Measurements from ENCODE around the gene DDX28. TPM values are rescaled to one million over a fixed set of nuclear protein-coding genes. Genes with fewer than 3 reads are reported as not detected.

The DDX28 gene, protein sequence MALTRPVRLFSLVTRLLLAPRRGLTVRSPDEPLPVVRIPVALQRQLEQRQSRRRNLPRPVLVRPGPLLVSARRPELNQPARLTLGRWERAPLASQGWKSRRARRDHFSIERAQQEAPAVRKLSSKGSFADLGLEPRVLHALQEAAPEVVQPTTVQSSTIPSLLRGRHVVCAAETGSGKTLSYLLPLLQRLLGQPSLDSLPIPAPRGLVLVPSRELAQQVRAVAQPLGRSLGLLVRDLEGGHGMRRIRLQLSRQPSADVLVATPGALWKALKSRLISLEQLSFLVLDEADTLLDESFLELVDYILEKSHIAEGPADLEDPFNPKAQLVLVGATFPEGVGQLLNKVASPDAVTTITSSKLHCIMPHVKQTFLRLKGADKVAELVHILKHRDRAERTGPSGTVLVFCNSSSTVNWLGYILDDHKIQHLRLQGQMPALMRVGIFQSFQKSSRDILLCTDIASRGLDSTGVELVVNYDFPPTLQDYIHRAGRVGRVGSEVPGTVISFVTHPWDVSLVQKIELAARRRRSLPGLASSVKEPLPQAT
- 14.2 and 16.0 TPM in 2 replicates for total RNA-seq (2021)
- percentile 73 among the genes with signal in this experiment for Bru-seq, nascent RNA
- BruChase-seq, experiment 1, labeled RNA remaining after a 2-hour chase: percentile 75 among the genes with signal in this experiment
- BruChase-seq, experiment 2, labeled RNA remaining after a 6-hour chase: percentile 46 among the genes with signal in this experiment
- long read RNA-seq, transcript DDX28-201 (1 exons, 2,169 nt): major isoform, 44 of 44 reads
- long read RNA-seq, partial matches to known transcripts: 0 of 44 reads
- long read RNA-seq, other reads (novel, unspliced or antisense): 0 of 44 reads

DNA sequence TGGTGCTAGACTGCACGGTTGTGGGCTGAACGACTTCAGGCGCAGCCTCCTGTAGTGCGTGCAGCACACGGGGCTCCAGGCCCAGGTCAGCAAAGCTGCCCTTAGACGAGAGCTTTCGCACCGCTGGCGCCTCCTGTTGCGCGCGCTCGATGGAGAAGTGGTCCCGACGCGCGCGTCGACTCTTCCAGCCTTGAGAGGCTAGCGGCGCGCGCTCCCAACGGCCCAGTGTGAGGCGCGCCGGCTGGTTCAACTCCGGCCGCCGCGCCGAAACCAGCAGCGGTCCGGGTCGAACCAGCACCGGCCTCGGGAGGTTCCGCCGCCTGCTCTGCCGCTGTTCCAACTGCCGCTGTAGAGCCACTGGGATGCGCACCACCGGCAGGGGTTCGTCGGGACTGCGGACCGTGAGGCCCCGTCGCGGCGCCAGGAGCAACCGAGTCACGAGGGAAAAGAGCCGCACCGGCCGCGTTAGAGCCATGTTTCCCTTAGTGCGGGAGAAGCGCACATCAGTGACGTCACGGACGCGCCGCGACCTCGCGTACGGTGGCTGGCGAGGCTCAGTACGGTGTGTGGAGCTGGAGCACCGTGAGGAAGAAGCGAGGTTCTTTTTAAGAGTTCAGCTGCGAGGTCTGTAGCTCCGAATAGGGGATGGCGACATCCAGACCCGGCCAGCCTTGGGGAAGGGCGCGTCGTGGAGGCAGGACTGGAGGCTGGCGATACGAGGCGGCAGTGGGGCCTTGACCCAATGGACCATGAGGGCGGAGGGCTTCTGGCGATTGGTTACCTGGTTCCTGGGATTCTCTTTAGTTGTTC lies at the start of gene DDX28, which contains the start of gene DUS2:
Gene DDX28, minus strand, starts transcription at position 505 of the 810 bp plus-strand sequence. Its CDS starts 30 bp downstream, at position 475.
Gene DUS2, plus strand, starts transcription at position 557 of the 810 bp plus-strand sequence. CDS start 14,740 bp downstream, outside the sequence.
- Histone ChIP-seq H3K27ac (ENCODE audit: low read depth, low read length, poor library complexity, severe bottlenecking) (peak within 1 kb of the TSS; percentile 86), H3K36me3 (ENCODE audit: insufficient read depth, low read length, poor library complexity, severe bottlenecking) (peaks cover 11% of the 10 kb centered on the region), H3K9me3 (ENCODE audit: low read depth, low read length, poor library complexity, severe bottlenecking) (no peaks in the 10 kb centered on the region), H3K4me3 (ENCODE audit: low read depth, low read length, poor library complexity, severe bottlenecking) (peak within 1 kb of the TSS; percentile 87), H3K27me3 (replicated peaks; ENCODE audit: insufficient read depth, low read depth, low read length, poor library complexity) (no peaks in the 10 kb centered on the region), H3K4me1 (ENCODE audit: insufficient read depth, low read length, poor library complexity, severe bottlenecking) (peaks cover 11% of the 10 kb centered on the region)
- ChIA-PET POLR2A (ENCODE audit: low non-redundant PET) (no interaction called here), CTCF (interaction anchor here (0.7 to 2.0 kb wide), 3 partner anchors 12 to 309 kb away, joined by 3 to 7 read pairs (median 3); no protein-coding TSS in a partner anchor)
- BruUV-seq (replicated peaks): TSS peak; percentile 74
- intact Hi-C loops (cut with micrococcal nuclease; ENCODE audit: unreplicated experiment): no loop called here
- no peak for TF ChIP-seq EZH2 (IDR thresholded peaks at IDR 0.05; ENCODE audit: borderline replicate concordance, low read depth, low read length, poor library complexity, severe bottlenecking)
- TF ChIP-seq, protein P1, sequence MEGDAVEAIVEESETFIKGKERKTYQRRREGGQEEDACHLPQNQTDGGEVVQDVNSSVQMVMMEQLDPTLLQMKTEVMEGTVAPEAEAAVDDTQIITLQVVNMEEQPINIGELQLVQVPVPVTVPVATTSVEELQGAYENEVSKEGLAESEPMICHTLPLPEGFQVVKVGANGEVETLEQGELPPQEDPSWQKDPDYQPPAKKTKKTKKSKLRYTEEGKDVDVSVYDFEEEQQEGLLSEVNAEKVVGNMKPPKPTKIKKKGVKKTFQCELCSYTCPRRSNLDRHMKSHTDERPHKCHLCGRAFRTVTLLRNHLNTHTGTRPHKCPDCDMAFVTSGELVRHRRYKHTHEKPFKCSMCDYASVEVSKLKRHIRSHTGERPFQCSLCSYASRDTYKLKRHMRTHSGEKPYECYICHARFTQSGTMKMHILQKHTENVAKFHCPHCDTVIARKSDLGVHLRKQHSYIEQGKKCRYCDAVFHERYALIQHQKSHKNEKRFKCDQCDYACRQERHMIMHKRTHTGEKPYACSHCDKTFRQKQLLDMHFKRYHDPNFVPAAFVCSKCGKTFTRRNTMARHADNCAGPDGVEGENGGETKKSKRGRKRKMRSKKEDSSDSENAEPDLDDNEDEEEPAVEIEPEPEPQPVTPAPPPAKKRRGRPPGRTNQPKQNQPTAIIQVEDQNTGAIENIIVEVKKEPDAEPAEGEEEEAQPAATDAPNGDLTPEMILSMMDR (conservative IDR thresholded peaks at IDR 0.05; ENCODE audit: low read depth, low read length): no peak
- DNase-seq (ENCODE audit: low spot score): peak; percentile 95

- peaks cover 5% of the 10 kb centered on the region for H3K4me1 ChIP-seq (ENCODE audit: insufficient read depth, low read length, poor library complexity, severe bottlenecking)
- no peaks in the 10 kb centered on the region for H3K27me3 ChIP-seq (replicated peaks; ENCODE audit: insufficient read depth, low read depth, low read length, poor library complexity)
- H3K36me3 ChIP-seq (ENCODE audit: insufficient read depth, low read length, poor library complexity, severe bottlenecking): peaks cover 7% of the 10 kb centered on the region
- no peak overlapping the region for H3K27ac ChIP-seq (ENCODE audit: low read depth, low read length, poor library complexity, severe bottlenecking)
- no peak overlapping the region for H3K4me3 ChIP-seq (ENCODE audit: low read depth, low read length, poor library complexity, severe bottlenecking)
- TF ChIP-seq, protein P1 (conservative IDR thresholded peaks at IDR 0.05; ENCODE audit: low read depth, low read length): no peak
- no peak for TF ChIP-seq EZH2 (IDR thresholded peaks at IDR 0.05; ENCODE audit: borderline replicate concordance, low read depth, low read length, poor library complexity, severe bottlenecking)
- no TSS peak for BruUV-seq (replicated peaks)
- no peak for DNase-seq (ENCODE audit: low spot score)
- POLR2A ChIA-PET (ENCODE audit: low non-redundant PET): no interaction called here
- no peaks in the 10 kb centered on the region for H3K9me3 ChIP-seq (ENCODE audit: low read depth, low read length, poor library complexity, severe bottlenecking)
- CTCF ChIA-PET: no interaction called here
- intact Hi-C loops (cut with micrococcal nuclease; ENCODE audit: unreplicated experiment): no loop called here
Observed at GRCh38 chr16:68072038-68072695, 49.1 kb upstream of the DDX28 start.
